Dermis microvascular lymphatic vessel endothelial cell (primary cell): ENCODE results near the gene DNAJC18. TPM values are rescaled to one million over a fixed set of nuclear protein-coding genes. Genes with fewer than 3 reads are reported as not detected.

Experiments used
- DNase-seq, 2 donors: peaks; one replicate each; pipeline versions ENCODE4 v3.0.0 to v3.0.0-alpha.2; 2010; ENCODE audit warnings: low read depth in 2 of 2
- total RNA-seq: library from RNA; depleted of rRNA; stranded (reverse); fragments of >200 nt; gene quantifications from 2 replicates; pipeline ENCODE4 v1.2.1, GENCODE V29; 2014

Gene DNAJC18
- total RNA-seq, 1 donor from 2014 or later, result 5.9 TPM

GRCh38 chr5:139371482-139372435 lies 67.6 kb downstream of the DNAJC18 start:
- DNase-seq, result no peak

DNA sequence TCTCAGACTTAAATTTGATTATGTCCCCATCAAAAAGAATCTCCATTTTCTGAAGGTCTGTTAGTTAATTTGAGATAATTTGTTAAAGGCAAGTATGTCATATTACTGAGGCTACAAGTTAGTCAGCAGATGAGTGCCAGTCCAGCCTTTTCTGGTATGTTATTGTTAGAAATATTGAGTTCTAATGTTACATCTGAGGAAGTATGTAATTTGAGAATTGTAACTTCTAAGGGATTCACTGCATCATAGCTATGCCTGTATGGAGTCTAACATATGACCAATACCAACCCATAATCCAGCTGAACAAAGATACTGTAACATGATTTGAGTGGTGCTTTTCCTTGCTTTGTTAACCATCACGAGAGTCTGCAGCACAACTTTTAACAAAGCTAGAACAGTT lies 70.1 kb downstream of the DNAJC18 start:
- DNase-seq, result no peak

GRCh38 chr5:139368613-139369012 lies 70.7 kb downstream of the DNAJC18 start:
- no peak for DNase-seq

DNA sequence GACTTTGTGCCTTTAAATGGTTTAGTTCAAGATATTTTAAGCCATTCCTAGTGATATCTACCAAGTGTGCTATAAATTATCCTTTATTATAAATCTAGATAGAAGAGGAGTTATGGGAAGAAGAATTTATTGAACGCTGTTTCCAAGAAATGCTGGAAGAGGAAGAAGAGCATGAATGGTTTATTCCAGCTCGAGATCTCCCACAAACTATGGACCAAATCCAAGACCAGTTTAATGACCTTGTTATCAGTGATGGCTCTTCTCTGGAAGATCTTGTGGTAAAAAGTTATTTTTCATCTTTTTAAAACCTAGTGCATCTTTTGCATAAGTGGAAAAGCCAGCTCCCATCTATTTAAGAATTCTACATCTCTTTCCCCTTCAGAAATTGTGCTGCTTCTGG lies 74.9 kb downstream of the DNAJC18 start:
- DNase-seq, result no peak

GRCh38 chr5:139363937-139364336 lies 75.4 kb downstream of the DNAJC18 start:
- DNase-seq, result no peak

- DNase-seq, result no peak
Observed at GRCh38 chr5:139361835-139362429, 77.4 kb downstream of the DNAJC18 start.

DNA sequence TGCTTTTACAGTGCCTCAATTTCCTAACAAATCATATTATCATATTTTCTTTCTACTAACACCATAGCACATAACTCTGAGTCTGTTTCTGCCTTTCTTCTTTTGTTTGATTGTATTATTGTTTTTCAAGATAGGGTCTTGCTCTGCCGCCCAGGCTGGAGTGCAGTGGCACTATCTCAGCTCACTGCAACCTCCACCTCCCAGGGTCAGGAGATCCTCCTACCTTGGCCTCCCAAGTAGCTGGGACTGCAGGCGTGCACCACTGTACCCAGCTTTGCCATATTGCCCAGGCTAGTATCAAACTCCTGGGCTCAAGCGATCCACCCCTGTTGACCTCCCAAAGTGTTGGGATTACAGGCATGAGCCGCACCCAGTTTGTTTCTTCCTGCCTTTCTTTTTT lies 78.9 kb downstream of the DNAJC18 start:
- no peak for DNase-seq

Other genes starting within 250 kb of the DNAJC18 start
- gene SIL1, start 241.2 kb downstream of the DNAJC18 start, total RNA-seq, result 43.4 and 62.7 TPM in 2 replicates
- gene MATR3, start 145.8 kb downstream of the DNAJC18 start, total RNA-seq, result 152 and 212 TPM in 2 replicates
- 76.1 and 78.3 TPM in 2 replicates for gene PAIP2, start 97.7 kb downstream of the DNAJC18 start, total RNA-seq
- under 0.01 TPM in 1 of 2 replicates, not detected in the other for gene SLC23A1, start 56.2 kb downstream of the DNAJC18 start, total RNA-seq
- gene MZB1, start 49.6 kb downstream of the DNAJC18 start, total RNA-seq, result 0.13 TPM in 1 of 2 replicates, not detected in the other
- gene PROB1, start 44.4 kb downstream of the DNAJC18 start, total RNA-seq, result 3.1 and 5.1 TPM in 2 replicates
- 6.6 and 8.1 TPM in 2 replicates for gene SPATA24, start 35.4 kb downstream of the DNAJC18 start, total RNA-seq
- gene ECSCR, start 23.2 kb upstream of the DNAJC18 start, total RNA-seq, result 406 and 421 TPM in 2 replicates
- under 0.01 TPM in 1 of 2 replicates, not detected in the other for gene SMIM33, start 31.5 kb upstream of the DNAJC18 start, total RNA-seq
- gene STING1, start 43.2 kb upstream of the DNAJC18 start, total RNA-seq, result 34.8 and 54.0 TPM in 2 replicates
- 53.4 and 53.9 TPM in 2 replicates for gene UBE2D2, start 121.8 kb upstream of the DNAJC18 start, total RNA-seq
- 41.1 and 71.3 TPM in 2 replicates for gene CXXC5, start 208.8 kb upstream of the DNAJC18 start, total RNA-seq